Neural crest cell (in vitro differentiated cells): Measurements from ENCODE around the gene KCNJ5. TPM values are rescaled to one million over a fixed set of nuclear protein-coding genes. Genes with fewer than 3 reads are reported as not detected.

Experiments used
- DNase-seq: peaks from one replicate; pipeline ENCODE4 v3.0.0; 2021; ENCODE audit warnings: low read depth, mixed read lengths, low spot score
- H3K27ac Mint-ChIP-seq: one replicate; pipeline ENCODE4 v1.8.0; 2021; ENCODE audit warnings: mild to moderate bottlenecking, mixed read lengths; ENCODE audit not compliant: unreplicated experiment
- H3K27me3 Mint-ChIP-seq: 2 replicates; pipeline ENCODE4 v1.8.0; 2021; ENCODE audit warnings: low read depth, mild to moderate bottlenecking, mixed read lengths
- H3K36me3 Mint-ChIP-seq: 2 replicates; pipeline ENCODE4 v1.8.0; 2021; ENCODE audit warnings: low read depth, mild to moderate bottlenecking, mixed read lengths
- H3K4me1 Mint-ChIP-seq: 2 replicates; pipeline ENCODE4 v1.8.0; 2021; ENCODE audit warnings: mixed read lengths
- H3K4me3 Mint-ChIP-seq: one replicate; pipeline ENCODE4 v1.8.0; 2021; ENCODE audit warnings: mild to moderate bottlenecking, mixed read lengths
- H3K9me3 Mint-ChIP-seq: 2 replicates; pipeline ENCODE4 v1.8.0; 2021; ENCODE audit warnings: mixed read lengths
- CTCF ChIP-seq: fragments of 200-600 bp; sonication (generic); conservative IDR thresholded peaks from 2 replicates; pipeline ENCODE4 v1.5.0; 2021; ENCODE audit warnings: antibody characterized with exemption, mild to moderate bottlenecking
- long read RNA-seq: library from polyadenylated mRNA; unstranded; transcript quantifications from one replicate; pipeline ENCODE4 v2.0.0, GENCODE V29; 2020
- total RNA-seq: library from RNA; stranded (reverse); gene quantifications from 2 replicates; pipeline ENCODE4 v1.2.1, GENCODE V29; 2021

Gene KCNJ5
- total RNA-seq = 0.14 and 0.20 TPM in 2 replicates
- long read RNA-seq = 0 reads

- Mint-ChIP-seq H3K4me3 (peak within 1 kb of the TSS; percentile 89), H3K36me3 (no peaks in the 10 kb centered on the region), H3K27me3 (peaks cover 60% of the 10 kb centered on the region), H3K9me3 (no peaks in the 10 kb centered on the region), H3K27ac (no peak within 1 kb of the TSS), H3K4me1 (peaks cover 15% of the 10 kb centered on the region)
- peak; percentile 43 for DNase-seq
- TF ChIP-seq CTCF = no peak
These were observed at the start of gene KCNJ5 for GRCh38 chr11:128890543-128891368. Gene KCNJ5 (plus strand): TSS chr11:128891356. CDS start chr11:128911274, 19,918 bp downstream.

GRCh38 chr11:128841461-128842072 is 49.6 kb upstream of the KCNJ5 start:
- no peaks in the 10 kb centered on the region for H3K36me3 Mint-ChIP-seq
- H3K27me3 Mint-ChIP-seq = peaks cover 2% of the 10 kb centered on the region
- peaks cover 1% of the 10 kb centered on the region for H3K4me1 Mint-ChIP-seq
- no peak for TF ChIP-seq CTCF
- no peak for DNase-seq
- H3K27ac Mint-ChIP-seq = no peak overlapping the region
- no peak overlapping the region for H3K4me3 Mint-ChIP-seq
- no peaks in the 10 kb centered on the region for H3K9me3 Mint-ChIP-seq

- H3K36me3 Mint-ChIP-seq = no peaks in the 10 kb centered on the region
- TF ChIP-seq CTCF = no peak
- H3K27ac Mint-ChIP-seq = no peak overlapping the region
- no peak for DNase-seq
- no peaks in the 10 kb centered on the region for H3K4me1 Mint-ChIP-seq
- H3K9me3 Mint-ChIP-seq = no peaks in the 10 kb centered on the region
- peaks cover under 1% of the 10 kb centered on the region for H3K27me3 Mint-ChIP-seq
- no peak overlapping the region for H3K4me3 Mint-ChIP-seq
These were observed 47.9 kb upstream of the KCNJ5 start for GRCh38 chr11:128843198-128843785.

- Mint-ChIP-seq H3K27ac (no peak overlapping the region), H3K9me3 (no peaks in the 10 kb centered on the region), H3K36me3 (no peaks in the 10 kb centered on the region), H3K27me3 (no peaks in the 10 kb centered on the region), H3K4me1 (peaks cover 5% of the 10 kb centered on the region), H3K4me3 (no peak overlapping the region)
- no peak for TF ChIP-seq CTCF
- DNase-seq = no peak
These were observed 45.8 kb upstream of the KCNJ5 start for GRCh38 chr11:128845334-128845780.

GRCh38 chr11:128846985-128847384 is 44.2 kb upstream of the KCNJ5 start:
- Mint-ChIP-seq H3K4me1 (peaks cover 5% of the 10 kb centered on the region), H3K4me3 (no peak overlapping the region), H3K27me3 (no peaks in the 10 kb centered on the region), H3K27ac (no peak overlapping the region), H3K36me3 (no peaks in the 10 kb centered on the region), H3K9me3 (no peaks in the 10 kb centered on the region)
- DNase-seq = no peak
- no peak for TF ChIP-seq CTCF
